Stimulated activated CD4-positive, alpha-beta T cell treated with anti-CD3 and anti-CD28 coated beads, Interleukin-12 subunit alpha, Interleukin-12 subunit beta, amount 100 ng/mL, for 48 hours (primary cell): ENCODE results near the gene INPP5E.
A peak's percentile ranks its signal among the peaks of the same experiment; 100 is the strongest.
"Not testable (repeated sequence)": the region's sequence is repeated elsewhere in the genome, so short reads cannot be mapped to it uniquely, and the experiment has no call there.

Experiments
- DNase-seq, 3 donors: peaks; one replicate each; pipeline ENCODE4 v3.0.0-alpha.2; 2020; ENCODE audit warnings: low read depth in 2 of 3, low spot score in 1 of 3

INPP5E gene

GRCh38 chr9:136430588-136431234, 8.9 kb downstream of the INPP5E start:
- no peak for DNase-seq

- no peak for DNase-seq
These were observed 9.8 kb downstream of the INPP5E start for GRCh38 chr9:136429683-136430491.

- DNase-seq = no peak
These were observed 10.5 kb downstream of the INPP5E start for GRCh38 chr9:136429075-136429628.

GRCh38 chr9:136426787-136427186, 12.9 kb downstream of the INPP5E start:
- no peak for DNase-seq

GRCh38 chr9:136425367-136425766, 14.3 kb downstream of the INPP5E start:
- not testable (repeated sequence) for DNase-seq

- DNase-seq = no peak
These were observed 14.8 kb downstream of the INPP5E start for GRCh38 chr9:136424750-136425362.

GRCh38 chr9:136423432-136424146, 16.1 kb downstream of the INPP5E start:
- DNase-seq = no peak

- DNase-seq = no peak
These were observed 16.8 kb downstream of the INPP5E start for GRCh38 chr9:136422876-136423275.

- no peak for DNase-seq
These were observed 17.9 kb downstream of the INPP5E start for GRCh38 chr9:136421791-136422190.

GRCh38 chr9:136419092-136419420, 20.6 kb downstream of the INPP5E start:
- no peak for DNase-seq

GRCh38 chr9:136418182-136419091, 21.2 kb downstream of the INPP5E start:
- no peak for DNase-seq

- no peak for DNase-seq
These were observed 22.7 kb downstream of the INPP5E start for GRCh38 chr9:136416914-136417313.

- DNase-seq = no peak
These were observed 23.2 kb downstream of the INPP5E start for GRCh38 chr9:136416427-136416826.

GRCh38 chr9:136412962-136413361, 26.7 kb downstream of the INPP5E start:
- DNase-seq = no peak

GRCh38 chr9:136411378-136411777, 28.3 kb downstream of the INPP5E start:
- DNase-seq = no peak

GRCh38 chr9:136410500-136411287, 29.0 kb downstream of the INPP5E start, which contains the start of the genes ENTR1 and PMPCA:
ENTR1 (minus strand) TSS chr9:136410614; CDS start chr9:136410397, 217 bp downstream.
PMPCA (plus strand) TSS chr9:136410658; CDS start chr9:136410669, 11 bp downstream.
- DNase-seq = peak; percentile 91 to 98 (median 95)

GRCh38 chr9:136409557-136410455, 29.8 kb downstream of the INPP5E start:
- DNase-seq = peak in 1 of 3 donors; percentile 26

GRCh38 chr9:136407911-136408310, 31.7 kb downstream of the INPP5E start:
- DNase-seq = no peak
